GM13977 (cell line): Measurements from ENCODE around the gene PGF.

Source experiments
- DNase-seq: peaks from one replicate; pipeline ENCODE4 v3.0.0; 2012; ENCODE audit warnings: low spot score
- CTCF ChIP-seq: IDR thresholded peaks from 2 replicates; pipeline ENCODE4 v1.5.1; 2012; ENCODE audit warnings: mild to moderate bottlenecking, control low read depth; ENCODE audit not compliant: insufficient read depth; ENCODE audit errors: extremely low read depth, missing control alignments
- in situ Hi-C: fragments of 300-500 bp; cut with MboI; formaldehyde crosslinking; loops from one replicate; pipeline ENCODE4 v1.12.0; 2022; ENCODE audit warnings: low sequenced_read_pairs, low pct_unique_long_range_greater_than_20kb, mixed read lengths, inconsistent platforms; ENCODE audit not compliant: unreplicated experiment

The PGF gene

GRCh38 chr14:74915426-74915825 lies 40.0 kb downstream of the PGF start:
- DNase-seq, result no peak
- in situ Hi-C loops, result no loop called here
- no peak for TF ChIP-seq CTCF

- in situ Hi-C loops, result no loop called here
- peak; percentile 61 for TF ChIP-seq CTCF
- DNase-seq, result peak; percentile 75
These were observed 41.3 kb downstream of the PGF start for GRCh38 chr14:74913986-74914573.

DNA sequence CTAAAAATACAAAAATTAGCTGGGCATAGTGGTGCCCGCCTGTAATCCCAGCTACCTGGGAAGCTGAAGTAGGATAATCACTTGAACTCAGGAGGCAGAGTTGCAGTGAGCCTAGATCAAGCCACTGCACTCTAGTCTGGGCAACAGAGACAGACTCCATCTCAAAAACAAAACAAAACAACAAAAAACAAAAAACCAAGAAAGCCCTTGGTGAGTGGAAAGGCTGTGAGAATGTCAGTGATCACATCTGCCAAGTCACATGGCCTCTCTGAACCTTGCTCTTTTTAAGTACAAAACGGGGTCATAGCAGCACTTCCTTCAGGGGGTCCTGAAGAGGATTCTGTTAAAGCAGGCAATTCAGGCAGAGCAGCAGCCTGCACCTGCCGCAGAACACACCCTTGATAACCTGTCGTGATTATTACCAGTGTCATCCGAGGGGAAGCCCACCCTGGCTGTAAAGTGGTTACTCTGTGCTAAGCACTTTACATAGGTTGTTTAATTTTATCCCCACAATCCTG lies 41.9 kb downstream of the PGF start:
- DNase-seq, result no peak
- TF ChIP-seq CTCF, result no peak
- in situ Hi-C loops, result no loop called here

DNA sequence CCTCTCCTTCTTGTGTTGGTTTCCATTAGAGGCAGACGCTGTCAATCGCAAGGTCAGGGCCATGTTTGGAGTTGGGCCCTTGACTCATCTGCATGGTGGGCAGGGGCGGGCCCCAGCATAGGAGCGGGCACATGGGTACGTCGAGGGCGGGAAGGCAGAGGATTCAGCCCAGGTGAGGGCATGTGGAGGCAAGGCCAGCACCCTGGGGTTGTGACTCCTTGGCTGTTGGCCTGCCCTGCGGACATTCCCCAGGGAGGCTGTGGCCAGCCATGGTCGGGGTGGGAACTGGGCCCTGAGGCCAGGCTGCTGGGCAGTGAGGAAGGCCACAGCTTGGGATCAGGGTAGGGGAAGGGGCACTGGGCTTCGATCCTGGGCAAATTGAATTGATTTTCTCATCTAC lies 42.6 kb downstream of the PGF start:
- in situ Hi-C loops, result no loop called here
- no peak for DNase-seq
- no peak for TF ChIP-seq CTCF

DNA sequence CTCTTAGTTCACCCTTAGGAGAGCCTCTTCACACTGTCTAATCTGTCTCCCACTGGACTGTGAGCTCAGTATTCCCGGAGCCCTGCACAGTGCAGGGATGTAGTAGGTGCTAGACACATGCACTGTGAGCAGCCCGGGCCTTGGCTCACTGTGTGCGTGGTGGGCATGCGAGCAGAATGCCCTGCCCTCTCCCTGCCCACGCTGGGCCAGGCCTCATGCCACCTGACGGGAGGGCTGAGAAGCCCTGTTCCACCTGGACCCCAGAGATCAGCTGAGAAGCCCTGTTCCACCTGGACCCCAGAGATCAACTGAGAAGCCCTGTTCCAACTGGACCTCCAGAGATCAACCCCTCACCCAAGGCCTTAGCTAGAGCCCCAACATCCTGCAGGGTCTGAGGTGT lies 43.3 kb downstream of the PGF start:
- TF ChIP-seq CTCF, result no peak
- in situ Hi-C loops, result no loop called here
- DNase-seq, result no peak

DNA sequence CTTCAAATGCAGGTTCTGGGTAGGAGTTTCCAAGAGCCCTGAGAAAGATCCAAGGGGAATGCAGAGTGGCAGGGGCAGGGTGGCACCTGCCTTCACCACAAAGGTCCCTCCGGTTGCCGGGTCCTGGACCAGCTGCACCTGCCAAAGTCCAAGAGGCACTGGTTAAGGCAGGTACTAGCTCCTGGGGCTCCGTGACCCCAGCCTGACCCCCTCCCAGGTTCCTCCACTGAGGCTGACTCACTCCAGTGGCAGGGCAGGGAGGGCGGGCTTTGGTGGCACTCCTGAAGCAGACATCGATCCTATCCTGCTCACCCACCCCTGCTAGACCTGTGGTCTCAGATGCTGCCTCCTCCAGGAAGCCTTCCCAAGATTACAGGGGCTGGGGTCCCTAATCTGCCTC lies 43.7 kb downstream of the PGF start:
- in situ Hi-C loops, result no loop called here
- no peak for TF ChIP-seq CTCF
- no peak for DNase-seq

DNA sequence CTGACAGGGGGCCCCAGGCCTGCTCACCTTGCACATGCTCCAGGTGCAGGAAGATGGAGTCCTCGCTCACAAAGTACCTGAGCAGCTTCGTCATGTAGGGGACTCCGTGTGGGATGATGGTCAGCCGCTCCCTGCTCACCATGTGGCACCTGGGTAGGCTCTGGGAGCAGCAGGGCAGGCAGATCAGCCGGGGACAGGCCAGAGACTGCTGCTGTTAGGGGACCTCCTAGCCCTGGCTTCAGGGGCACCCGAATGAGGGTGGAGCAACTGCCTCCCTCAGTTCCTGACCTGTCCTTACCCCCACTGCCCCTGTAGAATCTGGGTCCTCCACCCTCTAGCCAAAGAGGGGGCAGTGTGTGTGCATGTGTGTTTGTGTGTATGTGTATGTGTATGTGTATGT lies 44.2 kb downstream of the PGF start:
- no peak for TF ChIP-seq CTCF
- in situ Hi-C loops, result no loop called here

More for the DNA sequence above, 44.2 kb downstream of the PGF start:
- no peak for DNase-seq
